Breast epithelium (tissue), 3 donors: ENCODE results near the gene DNAI2.

Experiments used
- CTCF ChIP-seq, 3 donors: fragments of 450-650 bp; IDR thresholded peaks; one replicate each; pipeline ENCODE4 v1.5.1; 2016 to 2017; ENCODE audit warnings: antibody characterized with exemption in 3 of 3, mild to moderate bottlenecking in 3 of 3, moderate library complexity in 3 of 3
- POLR2AphosphoS5 ChIP-seq, 3 donors: sonication (generic); formaldehyde crosslinking; IDR thresholded peaks; one replicate each; pipeline ENCODE4 v1.6.1; 2017; ENCODE audit warnings: antibody characterized with exemption in 3 of 3

GRCh38 chr17:74318391-74318790 is 44.4 kb downstream of the DNAI2 start:
- no peak for TF ChIP-seq CTCF (IDR thresholded peaks at IDR 0.05)
- no peak for TF ChIP-seq POLR2AphosphoS5 (IDR thresholded peaks at IDR 0.05)
